MCF 10A (cell line): ENCODE measurements around the gene CCDC188. TPM values are rescaled to one million over a fixed set of nuclear protein-coding genes. Genes with fewer than 3 reads are reported as not detected.

Source experiments
- BruUV-seq: library from RNA; stranded (reverse); fragments of 400-500 nt; replicated peaks from 2 replicates; lab custom pipeline; 2021; lab: Mats Ljungman, UMichigan
- CTCF ChIA-PET: fragments of 300-600 bp; sonication (Branson Sonifier 250); formaldehyde crosslinking; extraction: SDS; loops from one replicate; lab custom pipeline; 2021; ENCODE audit warnings: antibody characterized with exemption, inconsistent platforms; lab: Yijun Ruan, JAX
- POLR2A ChIA-PET: fragments of 300-600, 350-650 bp; sonication (Branson Sonifier 250); formaldehyde crosslinking; extraction: SDS; loops from one replicate; lab custom pipeline; 2020; ENCODE audit warnings: antibody characterized with exemption, inconsistent platforms; lab: Yijun Ruan, JAX
- DNase-seq: peaks from one replicate; pipeline ENCODE4 v3.0.0-alpha.2; 2018; ENCODE audit not compliant: unreplicated experiment
- H3K27ac Mint-ChIP-seq: one replicate; pipeline ENCODE4 v1.8.0; 2022; ENCODE audit warnings: mild to moderate bottlenecking, low read depth, mixed read lengths; ENCODE audit not compliant: unreplicated experiment
- H3K27me3 Mint-ChIP-seq: one replicate; pipeline ENCODE4 v1.8.0; 2022; ENCODE audit warnings: mixed read lengths; ENCODE audit not compliant: insufficient read depth, unreplicated experiment
- H3K36me3 Mint-ChIP-seq: one replicate; pipeline ENCODE4 v1.8.0; 2022; ENCODE audit warnings: mild to moderate bottlenecking, moderate library complexity, mixed read lengths; ENCODE audit not compliant: insufficient read depth, unreplicated experiment
- H3K4me1 Mint-ChIP-seq: one replicate; pipeline ENCODE4 v1.8.0; 2022; ENCODE audit warnings: mixed read lengths; ENCODE audit not compliant: insufficient read depth, unreplicated experiment
- H3K4me3 Mint-ChIP-seq: one replicate; pipeline ENCODE4 v1.8.0; 2022; ENCODE audit warnings: mild to moderate bottlenecking, moderate library complexity, mixed read lengths; ENCODE audit not compliant: unreplicated experiment
- H3K9me3 Mint-ChIP-seq: one replicate; pipeline ENCODE4 v1.8.0; 2022; ENCODE audit warnings: mixed read lengths; ENCODE audit not compliant: unreplicated experiment
- intact Hi-C: fragments of 100-400 bp; cut with micrococcal nuclease; formaldehyde crosslinking; loops from 2 replicates; pipeline ENCODE4 v1.14.1; 2022
- total RNA-seq: library from RNA; stranded (reverse); gene quantifications from 2 replicates; pipeline ENCODE4 v1.2.3, GENCODE V29; 2022
- TF ChIP-seq, protein P1 (sequence below): fragments of 200-600 bp; IDR thresholded peaks from one replicate; pipeline ENCODE4 v1.8.0; 2022; ENCODE audit warnings: antibody characterized with exemption, mild to moderate bottlenecking; ENCODE audit not compliant: unreplicated experiment

Gene CCDC188
- total RNA-seq, 1 experiment from 2014 or later: 0.70 TPM

DNA sequence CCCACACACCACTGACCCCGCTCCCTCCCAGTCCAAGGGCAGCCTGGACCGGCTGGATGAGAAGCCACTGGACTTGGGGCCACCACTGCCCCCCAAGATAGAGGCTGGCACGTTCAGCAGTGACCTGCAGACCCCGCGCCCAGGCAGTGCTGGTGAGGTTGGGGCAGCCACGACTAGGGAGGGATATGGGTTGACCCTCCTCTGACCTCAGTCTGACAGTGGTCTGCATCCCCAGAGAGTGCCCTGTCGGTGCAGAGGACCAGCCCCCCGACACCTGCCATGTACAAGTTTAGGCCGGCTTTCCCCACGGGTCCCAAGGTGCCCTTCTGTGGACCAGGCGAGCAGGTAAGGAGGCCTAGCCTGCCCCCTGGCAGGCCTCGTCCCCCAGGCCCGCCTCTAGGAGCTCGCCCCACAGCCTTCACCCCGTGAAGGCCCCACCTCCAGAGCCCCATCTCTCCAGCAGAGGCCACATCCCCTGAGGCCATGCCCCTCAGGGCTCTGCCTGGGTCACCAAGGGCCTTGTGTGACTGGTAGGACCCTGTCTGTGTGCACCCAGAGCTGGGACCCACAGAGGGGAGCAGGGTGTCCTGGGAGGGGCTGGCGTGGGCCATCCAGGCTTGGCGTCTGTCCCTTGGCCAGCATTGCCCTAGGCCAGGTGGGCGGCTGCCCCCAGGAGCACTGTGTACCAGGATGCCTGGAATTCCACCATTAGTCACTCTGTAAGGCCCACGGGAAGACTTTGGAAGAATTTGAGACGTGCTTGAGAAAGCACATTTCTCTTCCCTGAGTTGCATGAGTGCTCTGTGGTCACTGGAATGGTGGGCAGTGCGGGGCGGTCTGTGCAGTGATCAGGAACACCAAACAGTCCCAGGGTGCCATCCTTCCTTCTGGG, 9.4 kb downstream of the CCDC188 start:
- Mint-ChIP-seq H3K36me3 (peaks cover 7% of the 10 kb centered on the region), H3K4me1 (no peaks in the 10 kb centered on the region), H3K27me3 (no peaks in the 10 kb centered on the region), H3K4me3 (no peak overlapping the region), H3K9me3 (no peaks in the 10 kb centered on the region), H3K27ac (peak overlapping the region; percentile 31)
- CTCF ChIA-PET: no interaction called here
- TF ChIP-seq, protein P1, sequence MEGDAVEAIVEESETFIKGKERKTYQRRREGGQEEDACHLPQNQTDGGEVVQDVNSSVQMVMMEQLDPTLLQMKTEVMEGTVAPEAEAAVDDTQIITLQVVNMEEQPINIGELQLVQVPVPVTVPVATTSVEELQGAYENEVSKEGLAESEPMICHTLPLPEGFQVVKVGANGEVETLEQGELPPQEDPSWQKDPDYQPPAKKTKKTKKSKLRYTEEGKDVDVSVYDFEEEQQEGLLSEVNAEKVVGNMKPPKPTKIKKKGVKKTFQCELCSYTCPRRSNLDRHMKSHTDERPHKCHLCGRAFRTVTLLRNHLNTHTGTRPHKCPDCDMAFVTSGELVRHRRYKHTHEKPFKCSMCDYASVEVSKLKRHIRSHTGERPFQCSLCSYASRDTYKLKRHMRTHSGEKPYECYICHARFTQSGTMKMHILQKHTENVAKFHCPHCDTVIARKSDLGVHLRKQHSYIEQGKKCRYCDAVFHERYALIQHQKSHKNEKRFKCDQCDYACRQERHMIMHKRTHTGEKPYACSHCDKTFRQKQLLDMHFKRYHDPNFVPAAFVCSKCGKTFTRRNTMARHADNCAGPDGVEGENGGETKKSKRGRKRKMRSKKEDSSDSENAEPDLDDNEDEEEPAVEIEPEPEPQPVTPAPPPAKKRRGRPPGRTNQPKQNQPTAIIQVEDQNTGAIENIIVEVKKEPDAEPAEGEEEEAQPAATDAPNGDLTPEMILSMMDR: no peak
- no TSS peak for BruUV-seq
- intact Hi-C loops: no loop called here
- DNase-seq: no peak
- POLR2A ChIA-PET: no interaction called here

DNA sequence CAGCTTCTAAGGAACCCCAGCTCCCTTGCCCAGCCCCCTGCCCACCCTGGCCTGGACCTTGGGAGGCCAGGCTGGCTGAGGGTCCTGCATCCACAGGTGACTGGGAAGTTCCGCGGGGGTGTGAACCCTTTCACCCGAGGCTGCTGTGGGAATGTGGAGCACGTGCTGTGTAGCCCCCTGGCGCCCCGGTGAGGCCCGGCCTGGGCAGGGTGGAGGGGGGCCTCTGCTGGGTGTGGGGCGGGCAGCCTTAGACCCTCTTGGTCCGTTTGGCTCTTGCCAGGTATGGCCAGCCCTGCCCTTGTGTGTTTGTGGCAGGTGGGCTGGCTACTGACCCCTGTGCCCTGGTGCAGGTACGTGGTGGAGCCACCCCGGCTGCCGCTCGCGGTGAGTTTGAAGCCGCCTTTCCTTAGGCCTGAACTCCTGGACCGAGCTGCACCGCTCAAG, 10.3 kb downstream of the CCDC188 start:
- Mint-ChIP-seq H3K4me1 (no peaks in the 10 kb centered on the region), H3K9me3 (no peaks in the 10 kb centered on the region), H3K36me3 (peaks cover 7% of the 10 kb centered on the region), H3K4me3 (no peak overlapping the region), H3K27me3 (no peaks in the 10 kb centered on the region), H3K27ac (no peak overlapping the region)
- BruUV-seq: no TSS peak
- intact Hi-C loops: no loop called here
- ChIA-PET CTCF (no interaction called here), POLR2A (no interaction called here)
- TF ChIP-seq, protein P1: no peak
- DNase-seq: no peak

DNA sequence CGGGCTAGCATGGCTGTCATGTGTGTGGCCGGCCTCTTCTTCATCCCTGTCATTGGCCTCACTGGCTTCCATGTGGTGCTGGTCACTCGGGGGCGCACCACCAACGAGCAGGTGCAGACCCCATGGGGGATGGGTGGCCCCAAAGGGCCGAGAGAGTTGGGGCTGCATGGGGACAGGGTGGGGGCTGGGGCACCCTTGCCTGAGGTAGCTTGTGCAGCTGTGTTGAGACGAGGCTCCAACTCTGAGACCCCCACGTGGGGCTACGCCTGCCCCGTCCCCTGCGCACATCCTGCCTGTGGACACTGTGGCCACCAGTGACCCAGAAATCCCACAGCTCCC, 10.8 kb downstream of the CCDC188 start:
- BruUV-seq: no TSS peak
- TF ChIP-seq, protein P1: no peak
- H3K4me1 Mint-ChIP-seq: no peaks in the 10 kb centered on the region
- ChIA-PET POLR2A (no interaction called here), CTCF (no interaction called here)
- peaks cover 7% of the 10 kb centered on the region for H3K36me3 Mint-ChIP-seq
- H3K27ac Mint-ChIP-seq: no peak overlapping the region
- no peak for DNase-seq
- H3K9me3 Mint-ChIP-seq: no peaks in the 10 kb centered on the region
- H3K27me3 Mint-ChIP-seq: no peaks in the 10 kb centered on the region
- intact Hi-C loops: no loop called here
- H3K4me3 Mint-ChIP-seq: no peak overlapping the region

DNA sequence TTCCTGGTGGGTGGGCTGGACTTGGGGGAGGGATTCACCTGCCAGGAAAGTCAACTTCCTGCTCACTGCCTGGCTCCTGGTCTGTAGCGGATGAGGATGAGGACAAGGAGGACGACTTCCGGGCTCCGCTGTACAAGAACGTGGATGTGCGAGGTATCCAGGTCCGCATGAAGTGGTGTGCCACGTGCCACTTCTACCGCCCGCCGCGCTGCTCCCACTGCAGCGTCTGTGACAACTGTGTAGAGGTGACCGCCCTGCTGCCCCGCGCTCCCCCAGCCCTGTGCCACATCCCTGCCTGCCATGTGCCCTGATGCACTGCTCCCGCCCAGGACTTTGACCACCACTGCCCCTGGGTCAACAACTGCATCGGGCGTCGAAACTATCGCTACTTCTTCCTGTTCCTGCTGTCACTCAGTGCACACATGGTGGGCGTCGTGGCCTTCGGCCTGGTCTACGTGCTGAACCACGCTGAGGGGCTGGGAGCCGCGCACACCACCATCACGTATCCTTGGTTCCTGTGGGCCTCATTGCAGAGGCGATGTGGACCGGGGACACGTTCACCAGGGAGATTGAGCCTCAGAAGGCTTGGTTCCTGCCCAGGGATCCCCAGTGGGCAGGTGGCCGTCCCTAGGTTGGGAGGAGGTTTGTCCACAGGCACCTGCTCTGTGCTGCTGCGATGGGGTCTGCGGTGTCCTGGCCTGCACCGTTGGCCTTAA, 11.3 kb downstream of the CCDC188 start:
- ChIA-PET POLR2A (no interaction called here), CTCF (no interaction called here)
- peaks cover 7% of the 10 kb centered on the region for H3K36me3 Mint-ChIP-seq
- H3K27me3 Mint-ChIP-seq: no peaks in the 10 kb centered on the region
- no peak overlapping the region for H3K27ac Mint-ChIP-seq
- no peaks in the 10 kb centered on the region for H3K4me1 Mint-ChIP-seq
- intact Hi-C loops: no loop called here
- no TSS peak for BruUV-seq
- DNase-seq: no peak
- H3K4me3 Mint-ChIP-seq: no peak overlapping the region
- H3K9me3 Mint-ChIP-seq: no peaks in the 10 kb centered on the region
- TF ChIP-seq, protein P1: no peak
